GM21360 (cell line): Measurements from ENCODE around the gene KLC1.
A peak's percentile ranks its signal among the peaks of the same experiment; 100 is the strongest.

Experiments used
- ATAC-seq: cut with Tn5 transposase; IDR thresholded peaks from one replicate; pipeline ENCODE4 v1.9.1; 2021; ENCODE audit warnings: mild to moderate bottlenecking, moderate library complexity; ENCODE audit not compliant: unreplicated experiment

The KLC1 gene

GRCh38 chr14:103716091-103716801 lies 87.2 kb downstream of the KLC1 start:
- peak; percentile 4 for ATAC-seq

DNA sequence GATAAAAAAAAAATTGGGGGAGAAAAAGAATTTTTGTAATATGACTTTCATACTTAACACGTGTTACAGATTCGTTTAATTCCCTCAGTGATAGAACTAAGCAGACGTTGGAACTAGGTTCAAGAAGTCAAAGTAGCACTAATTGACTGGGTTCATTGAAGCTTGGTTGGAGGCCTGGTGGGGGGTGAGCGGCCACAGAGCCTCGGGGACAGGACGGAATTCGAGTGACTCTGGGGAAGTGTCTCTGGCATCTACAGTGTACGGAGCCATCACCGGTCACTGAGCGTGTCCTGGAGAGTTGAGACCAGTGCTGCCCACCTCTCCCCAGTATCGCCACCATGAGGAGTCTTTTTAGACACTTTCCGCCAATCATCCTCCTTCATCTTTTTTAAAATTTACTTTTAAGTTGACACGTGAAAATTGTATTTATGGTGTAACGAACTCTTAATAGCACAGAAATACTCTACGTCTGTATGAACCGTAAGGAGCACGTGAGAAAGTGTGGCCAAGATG lies 87.9 kb downstream of the KLC1 start:
- no peak for ATAC-seq

DNA sequence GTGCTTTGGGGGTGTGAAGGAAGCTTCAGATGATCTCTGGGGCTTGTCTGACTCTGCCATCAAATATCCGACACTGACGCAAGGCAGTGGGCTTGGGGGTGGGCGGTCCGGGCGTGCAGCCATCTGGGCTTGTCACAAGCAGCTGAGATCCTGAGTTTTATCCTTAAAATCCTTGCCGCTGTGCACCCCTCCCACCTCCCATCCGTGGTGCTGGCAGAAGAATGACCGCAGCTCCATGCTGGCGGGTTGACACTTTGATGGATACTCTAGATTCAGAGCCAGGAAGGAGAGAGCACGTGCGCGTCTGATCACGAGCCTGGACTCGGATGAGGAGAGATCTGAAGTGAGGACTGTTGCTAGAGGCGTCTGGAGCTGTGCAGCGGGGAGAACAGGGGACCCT lies 89.6 kb downstream of the KLC1 start:
- ATAC-seq, result no peak

- no peak for ATAC-seq
Observed at GRCh38 chr14:103719751-103720150, 90.7 kb downstream of the KLC1 start.

- ATAC-seq, result no peak
Observed at GRCh38 chr14:103721334-103722120, 92.5 kb downstream of the KLC1 start.

DNA sequence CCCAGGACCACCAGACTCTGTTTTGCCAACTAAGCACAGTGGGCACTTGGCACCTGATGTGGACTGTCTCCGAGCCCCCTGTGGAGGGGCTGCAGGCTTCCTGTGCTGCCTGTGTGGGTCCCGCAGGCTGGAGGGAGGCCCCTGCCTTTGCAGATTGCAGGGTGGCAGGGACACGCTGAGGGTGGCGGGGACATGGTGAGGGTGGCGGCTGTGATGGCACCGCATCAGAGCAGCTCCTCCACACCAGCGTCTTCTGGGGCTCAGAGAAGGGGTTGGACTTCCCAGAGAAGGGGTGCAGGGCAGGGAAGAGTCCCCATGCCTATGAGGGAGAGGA lies 94.7 kb downstream of the KLC1 start:
- no peak for ATAC-seq

GRCh38 chr14:103724116-103724515 lies 95.1 kb downstream of the KLC1 start:
- ATAC-seq, result no peak

DNA sequence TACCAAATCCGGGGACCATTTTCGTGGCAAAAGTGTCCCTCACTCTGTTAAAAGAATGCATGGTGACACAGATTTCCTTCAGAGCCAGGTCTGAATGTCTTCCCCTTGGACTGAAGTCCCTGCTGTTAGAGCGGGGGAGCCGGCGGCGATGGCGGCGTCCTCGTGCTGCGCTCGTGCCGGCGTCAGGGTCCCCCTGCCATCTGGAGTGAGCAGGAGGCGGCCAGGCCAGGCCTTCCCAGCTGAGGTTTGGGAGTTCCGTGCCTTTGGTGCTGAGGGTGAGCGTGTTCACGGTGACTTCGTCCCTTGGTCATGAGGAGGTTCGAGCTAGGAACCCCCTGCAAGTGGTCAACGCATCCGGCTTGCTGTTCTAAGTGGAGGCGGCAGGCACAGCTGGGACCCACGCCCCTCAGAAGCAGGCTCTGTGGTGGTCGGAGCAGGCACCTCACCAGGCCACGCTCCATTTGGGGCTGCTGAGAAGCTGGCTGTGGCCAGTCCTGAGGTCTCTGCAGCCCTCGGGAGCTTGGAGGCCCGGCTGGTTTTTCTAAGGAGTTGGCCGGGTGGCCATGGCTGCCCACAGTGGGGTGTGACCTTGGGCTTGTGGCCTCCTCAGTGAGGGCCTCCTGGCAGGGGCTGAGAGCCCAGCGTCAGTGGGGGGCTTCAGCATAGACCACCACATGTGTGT lies 96.1 kb downstream of the KLC1 start:
- ATAC-seq, result no peak

GRCh38 chr14:103725739-103726395 lies 96.9 kb downstream of the KLC1 start:
- ATAC-seq, result no peak

GRCh38 chr14:103726474-103726873 lies 97.5 kb downstream of the KLC1 start:
- ATAC-seq, result no peak

GRCh38 chr14:103727313-103727980 lies 98.4 kb downstream of the KLC1 start:
- no peak for ATAC-seq

DNA sequence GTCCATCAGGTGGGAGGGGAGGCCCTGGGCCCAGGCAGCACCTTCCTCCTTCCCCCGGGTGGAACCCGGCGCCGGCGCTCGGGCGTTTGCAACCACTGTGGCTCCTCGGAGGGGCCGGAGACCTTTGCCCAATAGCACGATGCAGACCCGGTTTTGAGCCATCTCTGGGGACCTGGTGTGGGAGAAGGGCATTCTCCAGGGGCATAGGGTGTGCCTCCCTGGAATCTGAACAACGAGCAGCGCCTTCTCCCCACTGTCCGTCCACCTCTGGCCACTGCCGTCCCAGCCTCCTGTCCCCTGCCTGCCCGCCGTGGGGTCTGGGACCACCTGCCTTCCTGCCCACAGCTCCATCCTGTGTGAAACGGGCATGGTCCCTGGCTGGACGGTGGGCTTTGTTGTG lies 99.1 kb downstream of the KLC1 start:
- no peak for ATAC-seq

GRCh38 chr14:103728721-103729120 lies 99.7 kb downstream of the KLC1 start:
- no peak for ATAC-seq

GRCh38 chr14:103729496-103730448 lies 100.8 kb downstream of the KLC1 start:
- no peak for ATAC-seq

DNA sequence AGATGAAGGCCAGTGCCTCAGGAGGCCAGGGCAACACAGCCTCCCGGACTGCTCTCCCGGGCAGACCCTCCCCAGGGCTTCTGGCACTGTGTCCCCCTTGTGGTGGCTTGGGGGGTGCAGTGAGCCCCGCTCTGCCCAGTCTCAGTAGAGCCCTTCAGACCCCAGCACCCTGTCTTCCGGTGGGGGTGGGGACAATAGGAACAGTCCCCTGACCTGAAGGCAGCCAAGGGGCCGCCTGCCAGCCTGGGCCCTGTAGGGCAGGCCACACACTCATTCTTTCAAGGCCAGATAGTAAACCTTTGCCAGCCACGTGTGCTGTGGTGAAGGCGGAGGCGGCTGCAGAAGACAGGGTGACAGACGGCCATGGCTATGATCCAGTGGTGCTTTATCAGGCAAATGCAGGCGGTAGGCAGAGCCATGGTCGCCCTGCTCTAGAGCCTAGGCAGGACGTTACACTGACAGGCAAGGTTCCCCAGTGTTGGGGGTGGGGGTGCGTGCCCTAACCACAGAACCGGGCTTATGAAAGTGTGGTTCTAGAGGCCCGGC lies 101.6 kb downstream of the KLC1 start:
- no peak for ATAC-seq

DNA sequence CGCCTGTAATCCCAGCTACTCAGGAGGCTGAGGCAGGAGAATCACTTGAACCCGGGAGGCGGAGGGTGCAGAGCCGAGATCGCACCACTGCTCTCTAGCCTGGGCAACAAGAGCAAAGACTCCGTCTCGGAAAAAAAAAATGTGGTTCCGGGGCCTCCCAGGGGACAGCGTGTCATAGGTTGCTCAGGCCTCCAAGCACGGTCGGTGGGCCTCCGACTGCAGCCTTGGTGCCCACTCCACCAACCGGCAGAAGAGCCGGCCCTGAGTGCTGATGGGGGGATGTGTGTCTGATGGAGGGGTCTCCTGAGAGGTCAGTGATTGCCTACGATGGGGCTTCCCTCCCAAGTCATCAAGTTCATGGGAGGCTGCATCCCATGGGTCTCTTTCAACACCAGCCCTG lies 102.5 kb downstream of the KLC1 start:
- ATAC-seq, result no peak

- ATAC-seq, result no peak
Observed at GRCh38 chr14:103731916-103732867, 103.2 kb downstream of the KLC1 start.
